NB4 (cell line): ENCODE measurements around the gene SMYD2.

Experiments used
- CTCF ChIP-seq: IDR thresholded peaks from one replicate; pipeline ENCODE4 v1.5.1; 2012; ENCODE audit warnings: low read depth, low read length
- MAX ChIP-seq: IDR thresholded peaks from 2 replicates; pipeline ENCODE4 v1.6.1; 2011; ENCODE audit warnings: low read depth, low read length
- POLR2A ChIP-seq: IDR thresholded peaks from 2 replicates; pipeline ENCODE4 v1.6.1; 2011; ENCODE audit warnings: mild to moderate bottlenecking; ENCODE audit not compliant: insufficient read length; ENCODE audit errors: extremely low read depth

- TF ChIP-seq CTCF: no peak
- TF ChIP-seq POLR2A: no peak
- TF ChIP-seq MAX: no peak
Measured at GRCh38 chr1:214287884-214288283, 6.9 kb downstream of the SMYD2 start.
